GM12878 (cell line): ENCODE data around the gene POLE4. TPM values are rescaled to one million over a fixed set of nuclear protein-coding genes. Genes with fewer than 3 reads are reported as not detected.

Experiments used
- ATAC-seq: fragments of 200-7000 bp; cut with Tn5 transposase; 3 replicates; pipeline ENCODE4 v1.9.1; 2020; ENCODE audit warnings: mild to moderate bottlenecking, moderate library complexity
- BruUV-seq: library from RNA; stranded (reverse); fragments of 400-500 nt; replicated peaks from 2 replicates; lab custom pipeline; 2021; lab: Mats Ljungman, UMichigan
- CTCF ChIA-PET: fragments of 300-600 bp; sonication (Branson Sonifier 250); formaldehyde crosslinking; extraction: SDS; loops from one replicate; lab custom pipeline; 2021; ENCODE audit warnings: inconsistent platforms; lab: Yijun Ruan, JAX
- POLR2A ChIA-PET: fragments of 350-600 bp; formaldehyde crosslinking; extraction: SDS; loops from one replicate; lab custom pipeline; 2021; ENCODE audit warnings: inconsistent platforms; lab: Charles Lee
- RAD21 ChIA-PET: fragments of 300-600 bp; sonication (Branson Sonifier 250); formaldehyde crosslinking; loops from one replicate; lab custom pipeline; 2023; ENCODE audit warnings: antibody characterized with exemption; ENCODE audit not compliant: unreplicated experiment; lab: Charles Lee
- SMC1A ChIA-PET: fragments of 300-600 bp; sonication (Branson Sonifier 250); formaldehyde crosslinking; loops from one replicate; lab custom pipeline; 2023; ENCODE audit not compliant: unreplicated experiment, uncharacterized antibody; lab: Charles Lee
- DNase-seq: peaks from one replicate; pipeline ENCODE4 v3.0.0-alpha.2; 2011; ENCODE audit warnings: low read depth, low spot score
- FAIRE-seq: peaks from 3 replicates; lab custom pipeline; 2011; peaks lifted over from hg19 to GRCh38; lab: Jason Lieb, UNC
- H2AFZ ChIP-seq: 2 replicates; pipeline ENCODE4 v1.6.0; 2011; ENCODE audit warnings: low read depth, low read length, control low read depth; ENCODE audit not compliant: control insufficient read depth
- H3K27ac ChIP-seq: 2 replicates; pipeline ENCODE4 v1.5.1; 2011; ENCODE audit warnings: control low read depth; ENCODE audit not compliant: control insufficient read depth, insufficient read depth
- H3K27me3 ChIP-seq, 2 experiments: replicated peaks in 1 of 2; 2 replicates each; pipeline versions ENCODE4 v1.6.0 to v1.6.1; 2011; ENCODE audit warnings: low read length in 1 of 2; ENCODE audit not compliant: control insufficient read depth in 2 of 2, insufficient read depth in 2 of 2
- H3K36me3 ChIP-seq, 2 experiments: 2 replicates each; pipeline ENCODE4 v1.5.1; 2011; ENCODE audit warnings: low read length in 1 of 2; ENCODE audit not compliant: control insufficient read depth in 2 of 2, insufficient read depth in 2 of 2
- H3K4me1 ChIP-seq: 2 replicates; pipeline ENCODE4 v1.6.1; 2011; ENCODE audit warnings: mild to moderate bottlenecking, low read length, moderate library complexity, mixed read lengths; ENCODE audit not compliant: control insufficient read depth, insufficient read depth
- H3K4me2 ChIP-seq: 2 replicates; pipeline ENCODE4 v1.6.0; 2011; ENCODE audit warnings: control low read depth; ENCODE audit not compliant: control insufficient read depth, insufficient read depth
- H3K4me3 ChIP-seq: fragments of 200-600 bp; sonication (generic); 2 replicates; pipeline ENCODE4 v1.5.1; 2016
- H3K79me2 ChIP-seq: 2 replicates; pipeline ENCODE4 v1.6.0; 2011; ENCODE audit warnings: low read length; ENCODE audit not compliant: control insufficient read depth, insufficient read depth
- H3K9ac ChIP-seq: 2 replicates; pipeline ENCODE4 v1.8.0; 2011; ENCODE audit warnings: low read length, control low read depth, mixed read lengths; ENCODE audit not compliant: control insufficient read depth, insufficient read depth
- H3K9me3 ChIP-seq: replicated peaks from 3 replicates; pipeline ENCODE4 v1.5.1; 2011; ENCODE audit warnings: mild to moderate bottlenecking, low read length; ENCODE audit not compliant: control insufficient read depth, insufficient read depth
- H4K20me1 ChIP-seq: 2 replicates; pipeline ENCODE4 v1.6.0; 2011; ENCODE audit not compliant: control insufficient read depth, insufficient read depth
- CBX3 ChIP-seq: fragments of 200-600 bp; sonication (generic); IDR thresholded peaks from 2 replicates; pipeline ENCODE4 v1.6.1; 2016; ENCODE audit warnings: low read depth, borderline replicate concordance
- NFXL1 ChIP-seq: fragments of 450-650 bp; IDR thresholded peaks from 2 replicates; pipeline ENCODE4 v1.6.1; 2017; ENCODE audit warnings: antibody characterized with exemption, mild to moderate bottlenecking, borderline replicate concordance
- NKRF ChIP-seq: fragments of 450-650 bp; conservative IDR thresholded peaks from 2 replicates; pipeline ENCODE4 v1.6.1; 2017; ENCODE audit warnings: mild to moderate bottlenecking, moderate library complexity
- POLR2AphosphoS5 ChIP-seq: IDR thresholded peaks from 2 replicates; pipeline ENCODE4 v1.6.1; 2011; ENCODE audit warnings: mild to moderate bottlenecking, low read length, inconsistent platforms
- RAD51 ChIP-seq: fragments of 450-650 bp; IDR thresholded peaks from 2 replicates; pipeline ENCODE4 v1.6.1; 2016; ENCODE audit warnings: moderate library complexity, mild to moderate bottlenecking, inconsistent platforms
- SIN3A ChIP-seq: IDR thresholded peaks from 2 replicates; pipeline ENCODE4 v1.6.1; 2012; ENCODE audit warnings: low read depth, low read length, improper control_type of control experiment
- SIX5 ChIP-seq: IDR thresholded peaks from 2 replicates; pipeline ENCODE4 v1.6.1; 2011; ENCODE audit warnings: mild to moderate bottlenecking, low read depth, low read length, moderate library complexity; ENCODE audit not compliant: severe bottlenecking
- TCF12 ChIP-seq: IDR thresholded peaks from 2 replicates; pipeline ENCODE4 v1.6.1; 2011; ENCODE audit warnings: low read depth, mild to moderate bottlenecking, low read length
- USF2 ChIP-seq: IDR thresholded peaks from 2 replicates; pipeline ENCODE4 v1.6.1; 2011; ENCODE audit warnings: low read depth, low read length, improper control_type of control experiment, borderline replicate concordance
- WGBS: methylation state at CpG from one replicate; pipeline ENCODE4 v1.1.6; 2016; ENCODE audit warnings: low lambda C conversion rate; ENCODE audit not compliant: insufficient replicate concordance, insufficient coverage; ENCODE audit errors: missing lambda C conversion rate; 5-methylcytosine and 5-hydroxymethylcytosine counted together
- in situ Hi-C: fragments of 300-500 bp; cut with MboI; formaldehyde crosslinking; loops from 9 replicates; pipeline ENCODE4 v1.14.3; 2018; ENCODE audit warnings: mixed read lengths
- intact Hi-C: fragments of 100-400 bp; cut with micrococcal nuclease; formaldehyde crosslinking; loops from one replicate; pipeline ENCODE4 v1.14.2; 2022; ENCODE audit not compliant: unreplicated experiment
- polyA plus RNA-seq, 11 experiments: library from polyadenylated mRNA; depleted of rRNA in 4 of 11; unstranded in 6 of 11; stranded (reverse) in 5 of 11; fragments of >200 nt; fragmentation: Nextera tagmentation in 4 of 11; fragmentation: Illumina TruSeq in 1 of 11; extraction: Ambion mirVana in 4 of 11; extraction: Trizol in 1 of 11; gene quantifications; 1 replicate in 1 of 11; 2 replicates in 10 of 11; pipeline versions ENCODE4 v1.2.1 to v1.2.3, GENCODE V29; 2011 to 2016; ENCODE audit warnings: inconsistent platforms in 2 of 11, missing spikeins in 2 of 11, low read depth in 1 of 11
- total RNA-seq, 4 experiments: library from RNA; depleted of rRNA in 3 of 4; stranded (reverse); fragments of >200 nt in 3 of 4; fragmentation: Illumina TruSeq in 1 of 4; extraction: Trizol in 1 of 4; gene quantifications; 2 replicates each; pipeline versions ENCODE4 v1.2.1 to v1.2.3, GENCODE V29; 2013 to 2021

POLE4 gene
- total and polyA plus RNA-seq, 10 of the 15 experiments (the other 5 are each of a cell fraction or from before 2014, with no cell fraction given) = 38.5 to 221 (median 66.8) TPM

DNA sequence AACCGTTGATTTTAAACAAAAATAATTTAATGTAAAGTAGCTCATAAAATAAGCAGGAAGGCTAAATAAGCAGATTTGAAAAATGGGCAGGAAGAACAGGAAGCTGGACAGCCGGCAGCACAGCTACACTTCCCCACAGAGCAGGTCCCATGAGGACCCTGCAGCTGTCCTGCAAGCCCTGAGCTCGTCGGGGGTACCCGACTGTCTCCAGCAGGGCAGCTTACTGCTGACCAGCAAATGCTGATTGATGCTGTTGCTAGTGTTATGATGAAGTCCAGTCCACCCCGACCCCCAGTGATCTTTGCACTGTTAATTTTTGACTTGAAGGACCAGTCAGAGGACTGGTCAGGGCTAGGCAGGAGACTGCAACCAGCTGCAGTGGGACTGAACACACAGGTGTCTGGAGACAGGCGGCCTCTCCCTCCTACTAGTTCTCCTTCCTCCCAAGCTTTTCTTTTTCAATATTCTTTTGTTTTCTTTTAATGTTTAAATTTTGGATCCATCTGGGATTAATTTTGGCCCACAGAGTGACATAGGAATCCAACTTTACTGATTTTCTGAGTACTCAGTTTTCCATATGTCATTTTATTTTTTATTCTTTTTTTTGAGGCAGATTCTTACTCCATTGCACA is 27.7 kb downstream of the POLE4 start:
- H3K4me2 ChIP-seq = no peak overlapping the region

More for the DNA sequence above, 27.7 kb downstream of the POLE4 start:
- POLR2A ChIA-PET = no interaction called here
- H4K20me1 ChIP-seq = no peaks in the 10 kb centered on the region
- intact Hi-C loops = no loop called here
- no peak overlapping the region for H2AFZ ChIP-seq
- no peak overlapping the region for H3K27ac ChIP-seq
- no peak for TF ChIP-seq NKRF
- no peak for TF ChIP-seq POLR2AphosphoS5
- no peak for TF ChIP-seq TCF12
- TF ChIP-seq SIN3A = no peak
- TF ChIP-seq CBX3 = no peak
- no peak for TF ChIP-seq NFXL1
- no peak for TF ChIP-seq SIX5
- TF ChIP-seq USF2 = no peak
- no peak for TF ChIP-seq RAD51
- TF ChIP-seq, all 136 proteins: peak for 0
- DNase-seq (no peak), FAIRE-seq (no peak), ATAC-seq (no peak)
- no peak overlapping the region for H3K9ac ChIP-seq
- SMC1A ChIA-PET = interaction anchor here (1.0 to 2.1 kb wide), 2 partner anchors 65 to 119 kb away, joined by 4 to 6 read pairs; no protein-coding TSS in a partner anchor
- H3K9me3 ChIP-seq = no peaks in the 10 kb centered on the region
- in situ Hi-C loops = no loop called here
- H3K36me3 ChIP-seq = no peaks in the 10 kb centered on the region
- no peaks in the 10 kb centered on the region for H3K27me3 ChIP-seq
- H3K79me2 ChIP-seq = no peaks in the 10 kb centered on the region
- no TSS peak for BruUV-seq
- no peaks in the 10 kb centered on the region for H3K4me1 ChIP-seq
- RAD21 ChIA-PET = no interaction called here
- WGBS = 44% methylated on average over 7 of the region's 7 CpGs
- no peak overlapping the region for H3K4me3 ChIP-seq
- CTCF ChIA-PET = interaction anchor here (0.9 to 1.0 kb wide), 2 partner anchors 9 to 67 kb away, joined by 3 read pairs; no protein-coding TSS in a partner anchor
